CD4-positive, alpha-beta T cell treated with Interleukin-6 for 4 hours (primary cell): ENCODE data around the gene IKZF4.
"Not testable (repeated sequence)": the region's sequence is repeated elsewhere in the genome, so short reads cannot be mapped to it uniquely, and the experiment has no call there.

Experiments
- DNase-seq: peaks from one replicate; pipeline ENCODE4 v3.0.0-alpha.2; 2020; ENCODE audit warnings: mixed read lengths

Gene IKZF4

DNA sequence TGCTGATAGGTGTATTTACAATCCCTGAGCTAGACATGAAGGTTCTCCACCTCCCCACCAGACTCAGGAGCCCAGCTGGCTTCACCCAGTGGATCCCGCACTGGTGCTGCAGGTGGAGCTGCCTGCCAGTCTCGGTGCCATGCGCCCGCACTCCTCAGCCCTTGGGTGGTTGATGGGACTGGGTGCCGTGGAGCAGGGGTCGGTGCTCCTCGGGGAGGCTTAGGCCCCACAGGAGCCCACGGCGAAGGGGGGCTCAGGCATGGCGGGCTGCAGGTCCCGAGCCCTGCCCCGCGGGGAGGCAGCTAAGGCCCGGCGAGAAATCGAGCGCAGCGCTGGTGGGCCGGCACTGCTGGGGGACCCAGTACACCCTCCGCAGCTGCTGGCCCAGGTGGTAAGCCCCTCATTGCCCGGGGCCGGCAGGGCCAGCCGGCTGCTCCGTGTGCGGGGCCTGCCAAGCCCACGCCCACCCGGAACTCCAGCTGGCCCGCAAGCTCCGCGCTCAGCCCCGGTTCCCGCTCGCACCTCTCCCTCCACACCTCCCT is 20.8 kb upstream of the IKZF4 start:
- not testable (repeated sequence) for DNase-seq

- no peak for DNase-seq
Measured at GRCh38 chr12:56001487-56002100, 19.2 kb upstream of the IKZF4 start.

- DNase-seq: not testable (repeated sequence)
Measured at GRCh38 chr12:56003376-56003775, 17.5 kb upstream of the IKZF4 start.

GRCh38 chr12:56004211-56004610 is 16.6 kb upstream of the IKZF4 start:
- DNase-seq: no peak

DNA sequence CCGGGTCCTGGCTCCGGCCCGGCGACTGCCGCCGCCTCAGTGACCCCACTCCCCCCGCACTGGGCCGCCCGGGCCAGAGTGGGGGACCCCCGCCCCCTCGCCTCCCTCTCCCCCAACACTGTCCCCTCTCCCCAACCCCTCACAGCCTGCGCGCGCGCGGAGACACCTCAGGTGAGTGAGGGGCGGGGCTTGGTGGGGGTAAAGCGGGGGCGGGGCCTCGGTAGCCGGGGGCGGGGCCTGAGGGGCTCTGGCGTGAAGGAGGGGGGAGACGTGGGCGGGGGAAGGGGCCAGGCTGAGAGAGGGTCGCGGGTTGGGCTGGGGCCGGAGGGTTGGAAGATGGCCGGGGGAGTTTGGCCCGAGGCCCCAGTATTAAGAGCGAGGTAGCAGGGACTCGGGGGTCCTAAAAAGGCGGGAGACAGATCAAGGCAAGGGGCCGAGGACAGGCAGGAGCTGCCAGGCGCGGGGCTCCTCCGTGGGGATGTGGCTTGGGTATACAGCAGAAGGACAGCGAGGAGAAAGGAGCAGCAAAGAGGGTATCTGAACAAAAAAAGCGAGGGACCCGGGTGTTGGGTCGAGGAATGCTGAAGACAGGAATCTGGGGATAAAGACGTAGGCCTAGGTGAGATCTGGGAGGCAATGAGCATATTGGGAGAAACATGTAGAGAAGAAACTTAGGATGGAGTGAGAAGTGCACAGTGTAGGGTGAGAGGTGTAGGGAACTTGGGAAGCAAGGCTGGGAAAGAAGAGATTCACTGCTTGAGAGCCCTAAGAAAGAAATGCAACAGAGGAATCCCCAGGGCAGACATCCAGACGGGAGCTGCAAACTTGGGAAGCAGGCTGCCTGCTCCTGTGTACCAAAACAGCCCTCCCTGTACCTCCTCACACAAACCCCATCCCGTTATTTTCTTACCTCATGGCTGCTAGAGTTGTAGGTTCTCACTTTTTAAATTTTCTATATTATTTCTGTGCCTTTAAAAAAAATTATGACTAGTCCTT is 13.0 kb upstream of the IKZF4 start:
- DNase-seq: peak; percentile 86

DNA sequence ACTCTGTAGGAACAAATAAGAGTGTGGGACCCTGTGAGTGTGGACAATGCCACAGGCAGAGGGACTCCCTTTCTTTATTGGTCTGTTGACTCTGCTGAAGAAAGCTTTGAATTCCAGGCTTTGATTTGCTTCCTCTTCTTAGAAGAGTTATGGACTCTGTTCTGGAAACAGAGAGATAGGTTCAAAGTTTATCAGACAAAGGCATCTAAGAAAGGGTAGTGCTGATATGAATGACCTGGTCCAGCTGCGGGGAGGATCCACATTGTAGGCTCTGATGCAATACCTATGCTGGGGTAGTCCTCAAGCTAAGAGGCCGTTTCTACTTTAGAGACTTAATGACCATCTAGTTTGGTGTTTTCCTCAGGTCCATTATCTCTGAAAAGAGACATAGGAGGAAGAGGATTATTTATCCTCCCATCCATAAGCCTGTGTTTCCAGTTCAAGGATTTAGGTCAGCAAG is 10.7 kb upstream of the IKZF4 start:
- no peak for DNase-seq

- DNase-seq: no peak
Measured at GRCh38 chr12:56011509-56012090, 9.2 kb upstream of the IKZF4 start.

- DNase-seq: no peak
Measured at GRCh38 chr12:56013482-56013881, 7.4 kb upstream of the IKZF4 start.

DNA sequence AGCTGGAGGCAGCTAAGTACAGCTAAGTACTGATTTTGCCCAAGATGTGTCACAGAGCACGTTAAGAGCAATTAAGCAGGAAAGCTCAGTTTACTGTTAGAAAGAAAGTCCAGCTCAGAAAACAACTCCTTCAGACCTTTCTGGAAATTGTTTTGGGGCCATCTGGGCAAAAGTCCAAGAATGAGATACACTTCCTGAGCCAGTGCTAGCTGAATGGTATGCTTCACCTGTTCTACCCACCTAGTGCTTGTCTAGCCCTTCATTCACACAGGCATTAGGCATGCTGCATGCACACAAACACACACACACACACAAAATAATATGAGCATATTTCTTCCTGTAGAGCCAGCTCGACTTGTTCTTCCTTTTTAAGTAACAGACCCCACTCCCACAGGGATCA is 6.6 kb upstream of the IKZF4 start:
- DNase-seq: no peak

- DNase-seq: no peak
Measured at GRCh38 chr12:56017181-56017580, 3.7 kb upstream of the IKZF4 start.

DNA sequence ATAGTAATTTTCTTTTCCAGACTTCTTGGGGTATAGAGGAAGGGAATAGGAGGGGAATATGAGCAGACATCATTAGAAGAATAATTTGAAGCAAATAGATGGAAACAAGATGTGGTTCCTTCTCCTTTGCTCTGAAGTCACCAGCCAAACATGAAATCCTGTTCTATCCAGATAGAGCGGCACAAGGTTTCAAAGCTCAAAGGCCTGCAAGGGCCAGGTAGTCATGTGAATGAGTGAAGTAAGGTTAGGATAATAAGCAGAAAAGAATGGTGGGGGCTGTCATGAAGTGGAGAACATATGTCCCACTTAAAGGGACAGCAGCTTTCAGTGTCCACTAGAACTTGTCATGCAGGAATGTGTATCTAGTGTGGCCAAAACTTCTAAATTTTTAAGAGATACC is 2.5 kb upstream of the IKZF4 start:
- no peak for DNase-seq

- no peak for DNase-seq
Measured at GRCh38 chr12:56021889-56022497, 1.1 kb downstream of the IKZF4 start.

- DNase-seq: no peak
Measured at GRCh38 chr12:56028511-56029165, 7.8 kb downstream of the IKZF4 start.

DNA sequence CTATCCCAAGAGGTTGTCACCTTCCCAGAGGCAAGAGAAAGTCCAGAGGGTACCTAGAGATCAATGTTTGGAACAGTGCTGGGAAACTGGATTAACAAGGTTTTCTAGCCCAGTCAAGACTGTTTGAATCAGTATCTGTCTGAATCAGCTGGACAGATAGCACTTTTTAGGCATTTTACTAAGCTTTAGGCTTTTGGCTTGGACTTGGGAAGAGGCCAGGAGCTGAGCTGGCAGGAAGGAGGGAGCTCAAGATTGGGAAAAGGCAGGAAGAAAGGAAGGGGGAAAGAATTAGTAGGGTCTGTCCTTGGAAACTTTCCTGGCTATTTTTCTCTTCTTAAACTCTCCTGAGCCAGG is 8.3 kb downstream of the IKZF4 start:
- no peak for DNase-seq

GRCh38 chr12:56029666-56030293 is 8.9 kb downstream of the IKZF4 start:
- peak; percentile 68 for DNase-seq

DNA sequence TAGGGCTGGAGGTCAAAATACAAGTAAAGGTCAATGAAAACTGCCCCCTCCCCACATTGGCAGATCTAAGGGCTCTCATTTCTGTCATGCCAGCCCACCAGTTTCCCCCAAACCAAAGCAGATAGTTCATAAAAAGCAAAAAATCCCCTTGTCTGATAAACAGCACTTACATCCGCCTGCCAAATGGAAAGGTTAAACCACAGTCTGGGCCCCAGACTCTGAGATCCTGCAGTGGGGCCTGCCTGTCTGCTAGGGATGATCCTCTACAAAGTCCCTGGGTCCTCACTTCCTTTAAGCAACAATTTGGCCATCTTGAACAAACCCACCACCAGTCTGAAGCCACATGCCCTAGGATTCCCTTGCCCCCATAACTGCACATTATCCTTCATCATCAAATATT is 11.1 kb downstream of the IKZF4 start:
- peak; percentile 34 for DNase-seq

DNA sequence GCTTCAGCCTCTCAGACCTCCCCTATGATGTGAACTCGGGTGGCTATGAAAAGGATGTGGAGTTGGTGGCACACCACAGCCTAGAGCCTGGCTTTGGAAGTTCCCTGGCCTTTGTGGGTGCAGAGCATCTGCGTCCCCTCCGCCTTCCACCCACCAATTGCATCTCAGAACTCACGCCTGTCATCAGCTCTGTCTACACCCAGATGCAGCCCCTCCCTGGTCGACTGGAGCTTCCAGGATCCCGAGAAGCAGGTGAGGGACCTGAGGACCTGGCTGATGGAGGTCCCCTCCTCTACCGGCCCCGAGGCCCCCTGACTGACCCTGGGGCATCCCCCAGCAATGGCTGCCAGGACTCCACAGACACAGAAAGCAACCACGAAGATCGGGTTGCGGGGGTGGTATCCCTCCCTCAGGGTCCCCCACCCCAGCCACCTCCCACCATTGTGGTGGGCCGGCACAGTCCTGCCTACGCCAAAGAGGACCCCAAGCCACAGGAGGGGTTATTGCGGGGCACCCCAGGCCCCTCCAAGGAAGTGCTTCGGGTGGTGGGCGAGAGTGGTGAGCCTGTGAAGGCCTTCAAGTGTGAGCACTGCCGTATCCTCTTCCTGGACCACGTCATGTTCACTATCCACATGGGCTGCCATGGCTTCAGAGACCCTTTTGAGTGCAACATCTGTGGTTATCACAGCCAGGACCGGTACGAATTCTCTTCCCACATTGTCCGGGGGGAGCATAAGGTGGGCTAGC is 13.9 kb downstream of the IKZF4 start:
- DNase-seq: no peak

GRCh38 chr12:56037161-56037560 is 16.3 kb downstream of the IKZF4 start:
- DNase-seq: no peak

DNA sequence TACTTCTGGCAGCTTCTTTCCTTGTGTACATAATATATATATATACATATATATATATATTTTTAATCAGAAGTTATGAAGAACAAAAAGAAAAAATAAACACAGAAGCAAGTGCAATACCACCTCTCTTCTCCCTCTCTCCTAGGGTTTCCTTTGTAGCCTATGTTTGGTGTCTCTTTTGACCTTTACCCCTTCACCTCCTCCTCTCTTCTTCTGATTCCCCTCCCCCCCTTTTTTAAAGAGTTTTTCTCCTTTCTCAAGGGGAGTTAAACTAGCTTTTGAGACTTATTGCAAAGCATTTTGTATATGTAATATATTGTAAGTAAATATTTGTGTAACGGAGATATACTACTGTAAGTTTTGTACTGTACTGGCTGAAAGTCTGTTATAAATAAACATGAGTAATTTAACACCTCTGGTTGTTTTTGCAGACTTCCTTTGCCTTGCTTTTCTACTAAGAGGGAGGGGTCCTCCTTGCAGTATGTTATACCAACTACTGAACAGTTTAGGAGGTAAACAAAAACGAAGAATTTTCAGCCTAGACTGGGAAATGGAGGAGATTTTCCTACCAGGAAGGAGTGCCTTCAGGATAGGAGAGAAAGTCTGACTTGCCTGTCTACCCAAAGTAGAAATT is 17.3 kb downstream of the IKZF4 start:
- no peak for DNase-seq

- no peak for DNase-seq
Measured at GRCh38 chr12:56040151-56040550, 19.3 kb downstream of the IKZF4 start.
